ENCODE measurements around the gene MSLN.

MSLN gene

GRCh38 chr16:760545-761343 lies at the start of gene MSLN:
TSS of gene MSLN (plus strand) at chr16:760734. CDS start at chr16:762681, 1,947 bp downstream.
- DNase-seq (ENCODE audit: low read depth), result no peak

DNA sequence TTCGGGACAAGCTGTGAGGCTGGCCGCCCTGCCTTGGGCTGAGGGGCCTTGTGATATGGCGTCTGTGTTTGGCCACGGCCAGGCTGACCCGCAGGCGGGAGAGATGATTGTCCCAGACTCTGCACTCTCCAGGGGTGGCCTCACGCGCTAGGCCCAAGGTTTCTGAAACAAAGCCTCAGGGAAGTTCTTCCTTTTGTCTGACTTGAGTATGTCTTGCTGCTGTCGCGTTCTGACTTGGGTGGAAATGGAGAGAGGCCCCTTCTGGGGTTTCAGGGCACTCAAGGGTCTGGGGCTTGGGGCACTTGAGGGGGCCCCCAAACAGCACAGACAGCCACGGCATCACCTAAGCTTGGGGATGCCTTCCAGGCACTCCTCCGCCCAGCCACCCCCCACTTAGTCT lies 49.5 kb upstream of the MSLN start:
- DNase-seq (ENCODE audit: low read depth), result no peak

- DNase-seq (ENCODE audit: low read depth), result no peak
Observed at GRCh38 chr16:711548-712320, 48.8 kb upstream of the MSLN start.

DNA sequence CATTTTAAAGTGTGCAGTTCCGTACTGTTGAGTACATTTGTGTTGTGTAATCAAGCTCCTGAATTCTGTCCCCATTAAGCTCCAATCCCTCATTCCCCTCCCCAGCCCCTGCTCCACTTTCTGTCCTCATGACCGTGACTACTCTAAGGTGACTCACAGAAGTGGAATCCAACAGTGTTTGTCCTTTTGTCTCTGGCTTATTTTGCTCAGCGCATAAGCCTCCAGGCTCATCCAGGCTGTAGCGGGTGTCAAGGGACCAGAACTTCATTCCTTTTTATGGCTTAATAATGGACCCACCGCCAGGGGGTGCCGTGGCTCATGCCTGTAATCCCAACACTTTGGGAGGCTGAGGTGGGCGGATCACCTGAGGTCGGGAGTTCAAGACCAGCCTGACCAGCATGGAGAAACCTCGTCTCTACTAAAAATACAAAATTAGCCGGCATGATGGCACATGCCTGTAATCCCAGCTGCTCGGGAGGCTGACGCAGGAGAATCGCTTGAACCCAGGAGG lies 47.7 kb upstream of the MSLN start:
- DNase-seq (ENCODE audit: low read depth), result peak; percentile 89

DNA sequence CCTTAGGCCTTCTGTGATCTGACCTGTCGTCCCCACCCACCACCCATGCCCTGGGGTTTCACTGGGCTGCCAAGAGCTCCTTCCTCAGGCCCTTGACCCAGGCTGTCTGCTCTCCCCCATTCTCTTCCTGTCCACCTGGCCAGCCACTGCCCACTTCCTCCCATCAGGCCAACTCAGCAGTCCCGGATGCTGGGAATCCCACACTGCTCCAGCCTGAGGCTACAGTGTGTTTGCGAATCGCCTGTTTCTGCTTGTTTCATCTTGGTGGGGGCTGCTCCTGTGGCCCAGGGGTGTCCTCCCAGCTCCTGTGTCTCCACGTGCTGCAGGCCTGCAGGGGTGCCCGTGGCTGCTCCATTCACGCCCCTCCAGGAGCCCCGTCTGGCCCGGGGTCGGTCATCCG lies 46.5 kb upstream of the MSLN start:
- no peak for DNase-seq (ENCODE audit: low read depth)

GRCh38 chr16:714558-715476 lies 45.7 kb upstream of the MSLN start, which contains the start of gene METRN:
TSS of gene METRN (plus strand) at chr16:715118. CDS start at chr16:715290, 172 bp downstream.
- DNase-seq (ENCODE audit: low read depth), result peak; percentile 78

GRCh38 chr16:715477-716199 lies 44.9 kb upstream of the MSLN start:
- no peak for DNase-seq (ENCODE audit: low read depth)

- DNase-seq (ENCODE audit: low read depth), result no peak
Observed at GRCh38 chr16:716200-716568, 44.4 kb upstream of the MSLN start.

DNA sequence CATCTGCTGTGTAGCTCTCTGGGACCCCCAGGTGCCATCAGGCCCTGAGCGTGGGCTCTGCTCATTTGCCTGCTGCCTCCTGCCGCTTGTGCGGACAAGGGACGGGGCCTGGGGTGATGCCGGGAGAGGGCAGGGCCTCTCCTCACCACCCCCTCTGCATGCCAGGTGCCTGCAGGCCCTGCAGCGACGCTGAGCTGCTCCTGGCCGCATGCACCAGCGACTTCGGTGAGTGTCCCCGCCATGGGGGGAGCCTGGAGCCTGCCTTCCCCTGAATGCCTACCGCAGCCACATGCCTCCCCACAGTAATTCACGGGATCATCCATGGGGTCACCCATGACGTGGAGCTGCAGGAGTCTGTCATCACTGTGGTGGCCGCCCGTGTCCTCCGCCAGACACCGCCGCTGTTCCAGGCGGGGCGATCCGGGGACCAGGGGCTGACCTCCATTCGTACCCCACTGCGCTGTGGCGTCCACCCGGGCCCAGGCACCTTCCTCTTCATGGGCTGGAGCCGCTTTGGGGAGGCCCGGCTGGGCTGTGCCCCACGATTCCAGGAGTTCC lies 43.7 kb upstream of the MSLN start:
- DNase-seq (ENCODE audit: low read depth), result no peak

GRCh38 chr16:717450-718245 lies 42.9 kb upstream of the MSLN start:
- DNase-seq (ENCODE audit: low read depth), result no peak

DNA sequence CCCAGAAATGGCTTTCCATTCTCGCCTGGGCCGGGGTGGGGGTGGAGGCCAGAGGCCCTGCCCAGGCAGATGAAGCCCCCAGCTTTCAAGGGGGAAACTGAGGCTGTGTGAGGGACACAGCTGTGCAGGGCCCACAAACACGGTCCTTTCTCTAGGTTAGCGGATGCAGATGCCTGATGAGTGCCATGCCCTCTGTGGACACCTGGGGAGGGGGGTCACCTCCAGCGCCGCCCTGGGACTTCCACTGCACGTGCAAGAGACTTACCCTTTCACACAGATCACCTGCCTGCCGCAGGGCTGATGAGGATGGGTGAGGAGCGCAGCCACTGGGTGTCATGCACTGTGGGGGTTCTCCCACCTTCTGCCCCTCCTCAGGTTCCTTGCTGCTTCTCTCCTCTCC lies 42.1 kb upstream of the MSLN start:
- no peak for DNase-seq (ENCODE audit: low read depth)

- no peak for DNase-seq (ENCODE audit: low read depth)
Observed at GRCh38 chr16:718922-719321, 41.6 kb upstream of the MSLN start.

DNA sequence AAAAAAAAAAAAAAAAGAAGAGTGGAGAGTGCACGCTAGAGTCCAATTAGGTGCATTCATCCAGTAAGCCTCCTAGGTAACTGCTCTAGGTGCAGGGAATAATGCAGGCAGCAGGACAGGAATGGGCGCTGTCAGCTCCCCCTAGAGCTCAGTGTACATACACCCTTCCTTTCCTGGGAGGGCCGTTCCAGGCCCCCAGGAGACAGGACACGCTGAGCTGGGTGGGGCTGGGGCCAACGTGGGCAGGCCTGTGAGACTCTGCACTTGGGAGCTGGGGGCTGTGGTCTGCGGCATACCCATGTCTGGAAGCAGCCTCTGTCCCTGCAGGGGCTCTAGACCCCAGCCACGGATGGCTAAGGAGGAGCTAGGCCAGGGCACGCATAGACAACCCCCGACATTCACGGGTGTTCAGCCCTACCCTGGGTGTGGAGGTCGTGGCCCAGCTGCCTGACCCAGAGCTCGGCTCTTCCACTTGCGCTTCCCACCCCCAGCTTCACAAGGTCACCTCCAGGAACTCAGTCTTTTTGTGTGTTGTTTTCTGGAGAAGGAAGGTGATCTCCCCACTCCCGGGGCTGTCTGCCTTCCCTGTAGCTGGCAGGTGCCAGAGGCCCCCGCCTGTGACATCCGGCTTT lies 40.6 kb upstream of the MSLN start:
- no peak for DNase-seq (ENCODE audit: low read depth)

DNA sequence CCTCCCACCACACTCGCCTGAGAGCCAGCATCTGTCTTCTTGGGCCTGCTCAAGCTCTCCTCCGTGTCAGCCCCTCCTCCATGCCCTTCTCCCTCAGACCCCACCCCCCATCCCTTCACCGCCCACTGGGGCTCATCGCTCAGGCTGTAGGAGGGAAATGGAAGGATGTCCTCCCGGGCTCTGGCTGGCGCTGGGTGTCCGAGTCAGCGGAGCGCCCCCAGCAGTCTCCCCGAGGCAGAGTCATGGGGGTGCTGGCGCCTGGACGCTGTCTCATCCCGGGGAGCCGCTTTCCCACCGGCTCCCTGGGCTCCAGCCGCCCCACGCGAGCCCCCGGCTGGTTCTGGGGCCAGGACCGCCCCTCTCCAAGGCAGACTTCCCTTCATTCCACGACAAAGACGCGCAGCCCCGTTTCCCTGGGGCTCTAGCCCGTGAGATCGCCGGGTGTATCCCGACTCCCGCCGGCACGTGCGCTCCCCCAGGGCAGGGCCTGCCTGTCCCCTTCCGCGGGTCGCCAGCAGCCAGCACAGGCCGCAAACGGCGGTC lies 40.0 kb upstream of the MSLN start:
- DNase-seq (ENCODE audit: low read depth), result no peak

GRCh38 chr16:720990-721764 lies 39.4 kb upstream of the MSLN start, which contains the start of gene ANTKMT:
TSS of gene ANTKMT (plus strand) at chr16:721146. CDS start at chr16:721275, 129 bp downstream.
- no peak for DNase-seq (ENCODE audit: low read depth)

DNA sequence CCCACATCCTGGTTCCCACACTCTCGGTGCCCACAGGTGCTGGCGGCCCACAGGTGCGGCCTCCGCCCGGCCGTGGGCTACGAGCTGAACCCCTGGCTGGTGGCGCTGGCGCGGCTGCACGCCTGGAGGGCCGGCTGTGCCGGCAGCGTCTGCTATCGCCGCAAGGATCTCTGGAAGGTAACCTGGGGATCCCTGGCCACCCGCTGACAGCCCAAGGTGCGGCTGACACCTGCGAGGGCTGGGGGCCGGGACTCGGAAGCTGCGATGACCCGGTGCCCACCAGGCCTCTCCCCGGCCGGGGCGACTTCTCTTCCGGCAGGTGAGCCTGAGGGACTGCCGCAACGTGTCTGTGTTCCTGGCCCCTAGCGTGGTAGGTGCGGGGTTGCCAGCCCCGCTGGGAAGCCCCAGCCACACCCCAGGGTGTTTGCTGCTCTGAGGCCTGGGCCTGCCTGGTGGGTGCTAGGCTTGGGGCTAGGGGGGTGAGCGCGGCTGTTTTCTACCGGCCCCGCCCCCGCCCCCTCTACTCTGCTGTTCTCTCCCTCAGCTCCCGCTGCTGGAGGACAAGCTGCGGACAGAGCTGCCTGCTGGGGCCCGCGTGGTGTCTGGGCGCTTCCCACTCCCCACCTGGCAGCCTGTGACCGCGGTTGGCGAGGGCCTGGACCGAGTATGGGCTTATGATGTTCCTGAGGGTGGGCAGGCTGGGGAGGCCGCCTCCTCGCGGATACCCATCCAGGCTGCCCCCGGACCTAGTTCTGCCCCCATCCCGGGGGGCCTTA lies 38.6 kb upstream of the MSLN start:
- DNase-seq (ENCODE audit: low read depth), result no peak

DNA sequence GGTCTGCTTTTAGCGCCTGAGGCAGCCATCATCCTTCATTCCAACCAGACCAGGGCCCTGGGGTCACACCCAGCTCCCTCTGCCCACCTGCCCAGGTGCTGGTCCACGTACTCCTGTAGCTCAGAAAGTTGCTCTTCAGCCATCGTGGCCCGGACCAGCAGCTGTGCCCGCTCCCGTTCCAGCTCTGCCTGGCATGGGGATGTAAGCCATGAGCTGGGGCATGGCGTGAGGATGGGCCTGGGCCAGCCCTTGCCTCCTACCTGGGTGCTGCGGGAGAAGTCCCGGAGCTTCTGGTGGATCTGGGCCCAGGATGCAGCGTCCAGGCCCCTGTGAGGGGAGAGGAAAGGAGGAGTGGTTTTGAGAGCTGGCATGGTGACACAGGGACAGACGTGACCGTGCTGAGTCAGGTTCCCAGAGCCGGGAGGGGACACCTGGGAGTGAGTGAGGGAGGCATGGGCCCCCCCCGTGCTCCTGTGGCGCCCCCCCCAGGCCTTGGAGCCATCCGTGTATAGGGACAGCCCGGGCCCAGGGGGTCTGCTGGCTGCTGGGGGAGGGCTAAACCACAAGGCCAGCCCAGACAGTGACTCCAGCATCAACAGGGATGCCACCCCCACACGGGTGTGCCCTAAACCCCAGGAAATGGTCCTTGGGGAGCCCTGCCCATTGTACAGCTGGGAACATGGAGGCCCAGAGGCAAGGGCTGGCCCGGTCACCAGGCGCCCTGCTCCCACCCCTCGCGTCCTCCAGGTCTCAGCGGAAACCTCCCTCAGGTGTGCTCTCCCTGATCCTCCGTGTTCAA lies 37.5 kb upstream of the MSLN start:
- DNase-seq (ENCODE audit: low read depth), result no peak
